NCI-H146 treated with DMSO at 0.1 percent for 48 hours (cell line): ENCODE results near the gene GPR32.
A peak's percentile ranks its signal among the peaks of the same experiment; 100 is the strongest.
"Not testable (repeated sequence)": the region's sequence is repeated elsewhere in the genome, so short reads cannot be mapped to it uniquely, and the experiment has no call there.

ENCODE experiments used
- DNase-seq: peaks from one replicate; lab custom pipeline; 2025; ENCODE audit not compliant: unreplicated experiment; lab: John Stamatoyannopoulos, UW

GPR32 gene

DNA sequence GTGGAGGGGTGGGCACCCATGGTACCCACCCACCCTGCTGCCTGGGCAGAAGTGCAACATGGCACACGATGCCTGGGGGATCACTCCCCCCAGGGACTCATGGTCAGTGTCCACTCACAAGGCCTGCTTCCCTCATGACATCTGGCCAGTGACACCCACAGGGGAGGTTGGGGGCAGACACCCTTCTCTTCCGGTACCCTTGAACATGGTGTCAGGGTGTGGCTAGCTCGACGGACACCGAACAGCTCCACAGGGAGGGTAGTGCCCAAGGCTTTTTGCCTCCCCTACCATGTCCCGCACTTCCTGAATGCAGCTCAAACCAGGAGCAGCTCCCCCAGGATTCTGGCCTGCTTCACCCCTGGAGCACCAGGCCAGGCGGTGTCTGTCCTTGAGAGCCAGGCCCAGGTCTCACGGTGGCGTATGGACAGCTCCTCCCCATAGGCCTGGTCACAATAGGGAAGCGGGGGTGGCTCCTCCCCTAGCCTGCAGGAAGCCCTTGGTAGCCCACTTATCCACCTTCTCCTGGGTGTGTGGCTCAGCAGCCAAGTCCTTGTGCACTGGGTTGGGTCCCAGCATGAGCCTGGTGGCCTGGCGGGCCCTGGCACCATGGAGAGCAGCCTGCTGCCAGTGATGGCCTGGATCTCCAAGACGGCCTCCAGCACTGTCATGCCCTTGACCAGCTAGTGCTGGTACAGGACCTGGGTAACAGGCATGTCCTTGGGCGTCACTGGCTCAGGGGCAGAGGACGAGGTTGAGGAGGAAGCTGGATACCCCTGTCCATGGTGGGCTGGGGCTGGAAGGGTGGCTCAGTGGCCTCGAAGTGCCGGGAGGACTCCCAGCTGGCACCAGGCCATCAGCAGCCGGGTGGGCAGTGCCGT is 27.8 kb downstream of the GPR32 start:
- DNase-seq = no peak

DNA sequence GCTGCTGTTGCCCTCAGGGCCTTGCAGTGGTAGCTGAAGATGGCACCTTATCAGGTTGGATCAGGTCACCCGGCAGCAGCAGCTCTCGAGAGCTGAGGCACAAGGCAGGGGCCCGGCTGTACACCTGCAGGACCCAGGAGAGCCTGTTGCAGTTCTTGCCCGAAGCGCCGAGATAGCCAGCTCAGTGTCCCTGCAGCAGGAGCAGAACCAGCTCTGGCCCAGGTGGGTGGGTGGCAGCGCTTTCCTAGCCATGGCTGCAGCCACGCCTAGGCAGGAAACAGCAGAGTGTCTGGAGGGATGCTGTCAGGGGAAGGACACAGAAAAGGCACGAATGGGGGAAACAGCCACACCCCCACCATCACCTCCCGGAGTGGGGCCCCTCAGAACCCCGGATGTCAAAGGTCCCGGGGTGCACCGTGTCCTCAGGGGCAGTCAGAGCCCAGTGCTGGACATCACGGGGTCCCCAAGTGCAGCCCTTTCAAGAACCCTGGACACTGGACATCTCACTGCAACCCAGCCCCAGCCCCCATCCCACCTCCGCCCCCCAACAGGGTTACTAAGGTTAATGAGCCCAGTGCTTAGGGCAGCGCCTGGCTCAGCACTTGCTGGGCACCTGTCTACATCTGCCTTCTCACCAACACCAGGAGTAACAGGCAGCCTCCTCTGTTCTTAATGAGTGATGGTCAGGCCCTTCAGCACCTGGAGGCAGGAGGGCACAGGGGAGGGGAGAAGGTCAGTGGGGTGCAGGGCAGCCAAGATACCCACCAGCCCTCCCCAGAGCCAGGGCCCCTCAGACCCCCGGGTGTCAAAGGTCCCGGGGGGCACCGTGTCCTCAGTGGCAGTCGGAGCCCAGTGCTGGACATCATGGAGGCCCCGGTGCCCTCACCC is 28.6 kb downstream of the GPR32 start:
- DNase-seq = no peak

DNA sequence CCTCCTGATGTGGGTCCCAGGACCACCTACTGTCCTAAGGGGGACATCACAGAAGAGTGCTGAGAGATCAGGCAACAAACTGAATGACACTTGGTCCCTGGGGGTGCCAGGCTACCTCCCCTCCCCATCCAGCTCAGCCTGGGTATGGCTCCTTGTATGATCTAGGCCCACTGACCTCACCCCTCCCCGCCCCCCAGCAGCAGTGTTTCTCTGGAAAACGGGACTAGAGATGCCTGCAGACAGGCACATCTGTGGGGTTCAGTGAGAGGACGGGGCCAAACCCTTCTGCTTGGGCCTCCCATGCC is 29.2 kb downstream of the GPR32 start:
- DNase-seq = no peak

DNA sequence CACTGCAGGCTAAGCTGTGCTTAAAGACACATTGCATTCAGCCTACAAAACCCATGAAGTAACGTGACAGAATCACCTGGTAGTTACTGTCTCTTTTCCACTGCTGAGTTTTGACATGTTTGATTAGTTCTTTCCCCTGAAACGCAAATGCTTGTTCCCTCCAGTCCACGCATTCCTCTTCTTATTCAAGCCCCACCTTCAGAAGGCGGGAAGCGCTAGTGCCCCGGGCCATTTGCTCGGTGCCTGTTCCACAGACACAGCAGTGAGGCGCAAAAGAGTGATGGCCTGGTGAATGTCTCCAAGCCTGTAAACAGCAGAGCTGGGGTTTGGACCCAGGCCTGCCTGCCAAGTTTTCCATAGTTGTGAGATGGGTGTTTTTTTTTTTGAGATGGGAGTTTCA is 30.8 kb downstream of the GPR32 start:
- DNase-seq = no peak

DNA sequence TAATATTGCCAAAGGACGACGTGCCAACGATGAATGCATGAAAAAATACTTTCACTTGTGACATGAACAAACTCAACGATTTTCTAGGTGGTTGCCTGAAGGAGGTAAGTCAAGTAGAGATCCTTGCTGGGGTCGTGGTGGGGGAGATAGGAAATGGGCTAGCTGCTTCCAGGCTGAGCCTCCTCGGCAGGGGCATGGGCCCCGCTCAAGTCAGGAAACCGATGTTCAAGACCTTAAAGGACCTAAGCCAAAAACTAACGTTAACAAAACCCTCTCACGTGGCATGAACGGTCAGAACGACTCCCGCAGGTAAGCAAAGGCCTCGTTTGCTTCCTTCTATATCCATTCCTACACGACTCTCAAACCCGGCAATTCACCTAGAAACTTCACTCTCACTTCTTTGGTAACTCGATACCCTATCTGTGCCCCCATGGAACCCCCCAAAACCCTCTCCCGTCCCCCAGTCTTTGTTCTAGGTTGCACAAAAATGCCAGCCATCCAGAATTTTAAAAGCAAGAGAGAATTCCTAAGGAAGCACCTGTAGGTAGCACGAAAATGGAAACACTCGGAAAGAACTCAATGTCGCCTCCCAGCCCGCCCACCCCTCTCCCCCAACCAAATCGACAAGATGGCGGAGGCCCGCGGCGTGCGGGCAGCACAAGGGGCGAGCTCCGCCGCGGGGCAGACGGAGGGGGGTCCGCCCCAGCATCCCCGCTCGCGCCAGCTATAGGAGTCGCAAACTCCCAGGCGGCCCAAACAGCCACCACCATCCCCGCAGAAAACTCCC is 33.6 kb downstream of the GPR32 start:
- peak; percentile 38 for DNase-seq

DNA sequence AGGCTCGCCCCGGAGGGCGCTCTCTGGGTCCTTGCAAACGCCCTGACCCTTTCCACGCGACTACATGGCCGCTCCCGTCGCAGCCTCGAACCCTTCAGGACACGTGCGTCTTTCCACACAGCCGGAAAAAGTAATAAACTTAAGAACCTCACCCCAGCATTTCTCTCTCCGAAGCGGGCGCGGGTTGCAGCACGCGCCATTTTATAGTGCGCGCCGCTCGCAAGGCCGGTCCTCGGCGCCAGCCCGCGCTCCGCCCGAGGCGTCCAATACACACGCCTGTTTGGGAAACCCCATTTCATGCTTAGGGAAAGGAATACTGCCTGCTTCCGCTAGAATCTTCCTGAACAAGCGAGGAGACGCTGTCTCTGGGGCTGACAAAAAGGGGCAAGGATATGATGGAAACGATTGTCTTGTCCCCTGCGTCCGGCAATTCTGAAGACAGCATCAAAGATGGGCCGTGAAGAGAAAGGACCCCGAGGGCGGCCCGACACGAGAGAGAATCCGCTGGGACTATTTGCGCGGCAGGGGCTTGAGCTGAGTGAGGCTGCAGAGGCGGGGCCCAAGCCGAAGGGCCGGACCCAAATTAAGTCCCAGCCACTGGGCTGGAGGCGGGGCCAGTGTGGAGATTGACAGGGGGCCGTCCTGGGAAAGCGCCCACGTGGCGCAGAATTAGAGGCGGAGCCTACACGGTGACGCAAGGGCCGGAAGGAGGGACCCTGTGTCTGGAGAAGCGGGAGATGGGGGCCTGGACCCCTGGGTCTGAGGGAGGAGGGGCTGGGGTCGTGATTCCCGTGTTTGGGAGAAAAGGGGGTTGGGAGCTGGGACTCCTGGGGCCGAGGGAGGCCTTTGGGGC is 34.4 kb downstream of the GPR32 start:
- DNase-seq = peak; percentile 97

DNA sequence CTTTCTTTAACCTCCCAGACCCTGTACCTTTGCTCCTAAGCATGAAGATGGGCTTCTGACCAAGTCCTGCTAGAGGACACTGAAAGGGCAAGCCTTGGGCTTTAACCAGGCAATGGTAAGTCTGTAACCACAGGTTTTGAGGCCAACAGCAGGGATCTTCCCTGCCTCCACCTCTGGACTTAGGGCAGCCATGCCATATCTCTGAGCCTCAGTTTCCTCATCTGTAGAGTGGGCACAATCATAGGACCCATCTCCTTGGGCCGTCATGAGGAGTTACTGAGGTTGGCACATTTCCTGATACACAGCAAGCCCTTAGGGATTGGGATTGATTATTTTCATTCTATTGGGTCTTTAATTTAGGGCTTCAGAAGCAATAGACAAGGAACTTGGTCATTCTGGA is 38.6 kb downstream of the GPR32 start:
- no peak for DNase-seq

DNA sequence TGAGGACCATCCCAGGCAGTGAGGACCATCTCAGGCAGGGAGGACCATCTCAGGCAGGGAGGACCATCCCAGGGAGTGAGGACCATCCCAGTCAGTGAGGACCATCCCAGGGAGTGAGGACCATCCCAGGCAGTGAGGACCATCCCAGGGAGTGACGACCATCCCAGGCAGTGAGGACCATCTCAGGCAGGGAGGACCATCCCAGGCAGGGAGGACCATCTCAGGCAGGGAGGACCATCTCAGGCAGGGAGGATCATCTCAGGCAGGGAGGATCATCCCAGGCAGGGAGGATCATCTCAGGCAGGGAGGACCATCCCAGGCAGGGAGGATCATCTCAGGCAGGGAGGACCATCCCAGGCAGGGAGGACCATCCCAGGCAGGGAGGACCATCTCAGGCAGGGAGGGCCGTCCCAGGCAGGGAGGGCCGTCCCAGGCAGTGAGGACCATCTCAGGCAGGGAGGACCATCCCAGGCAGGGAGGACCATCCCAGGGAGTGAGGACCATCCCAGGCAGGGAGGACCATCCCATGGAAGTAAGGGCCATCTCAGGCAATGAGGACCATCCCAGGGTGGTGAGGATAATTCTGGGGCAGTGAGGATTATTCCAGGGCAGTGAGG is 41.5 kb downstream of the GPR32 start:
- DNase-seq = not testable (repeated sequence)

DNA sequence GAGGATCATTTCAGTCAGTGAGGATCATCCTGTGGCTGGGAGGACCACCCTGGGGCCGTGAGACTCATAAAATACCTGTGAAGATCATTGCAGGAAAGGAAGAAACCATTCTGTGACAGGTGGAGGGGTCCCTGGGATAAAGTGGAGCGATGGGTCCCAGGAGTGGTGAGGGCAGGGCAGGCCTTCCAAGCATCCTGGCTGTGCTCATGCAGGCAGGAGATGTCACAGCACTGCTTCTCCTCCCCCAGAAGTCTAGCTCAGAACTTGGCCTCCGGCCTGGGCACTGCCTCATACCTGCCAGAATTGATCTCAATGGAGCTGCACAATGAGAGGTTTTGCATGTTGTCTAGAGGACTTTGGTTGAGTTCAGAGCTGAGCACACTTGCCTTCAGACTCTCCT is 42.2 kb downstream of the GPR32 start:
- DNase-seq = no peak

DNA sequence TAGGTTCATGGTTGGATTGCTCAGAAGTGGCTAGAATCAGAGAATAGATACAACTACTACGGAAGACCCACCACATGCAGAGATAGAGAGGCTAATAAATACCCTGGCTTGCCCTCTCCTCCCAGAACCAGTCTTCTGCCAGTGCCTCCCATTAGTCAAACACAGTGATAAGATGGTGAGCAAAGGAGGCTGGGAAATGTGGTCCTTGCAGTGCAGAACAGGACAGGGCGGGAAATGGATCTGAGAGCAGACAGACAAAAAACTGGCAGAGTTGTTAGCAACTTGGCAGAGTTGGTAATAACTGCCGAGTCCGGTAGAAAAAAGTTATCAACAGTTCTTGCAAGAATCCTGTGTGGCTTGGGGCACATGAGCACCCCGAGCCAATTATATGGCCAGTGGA is 44.6 kb downstream of the GPR32 start:
- DNase-seq = no peak

DNA sequence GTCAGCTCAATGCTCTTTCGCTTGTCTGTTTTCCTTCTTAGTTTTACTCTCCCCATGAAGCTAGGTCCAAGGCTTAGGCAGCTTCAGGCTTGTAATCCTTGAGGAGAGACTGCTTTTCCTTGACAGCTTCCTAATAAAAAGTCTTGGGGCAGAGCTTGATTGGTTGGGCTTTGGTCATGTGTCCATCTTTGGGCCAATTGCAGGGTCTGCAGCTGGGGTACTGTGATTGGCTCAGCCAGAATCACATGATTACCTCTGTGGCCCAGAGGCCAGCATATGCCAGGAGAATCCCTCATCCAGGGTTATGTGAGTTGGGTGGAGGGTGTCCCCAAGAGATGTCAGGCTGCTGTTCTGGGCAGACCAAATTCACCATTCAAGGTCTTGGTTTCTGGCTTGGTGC is 45.2 kb downstream of the GPR32 start:
- DNase-seq = no peak

DNA sequence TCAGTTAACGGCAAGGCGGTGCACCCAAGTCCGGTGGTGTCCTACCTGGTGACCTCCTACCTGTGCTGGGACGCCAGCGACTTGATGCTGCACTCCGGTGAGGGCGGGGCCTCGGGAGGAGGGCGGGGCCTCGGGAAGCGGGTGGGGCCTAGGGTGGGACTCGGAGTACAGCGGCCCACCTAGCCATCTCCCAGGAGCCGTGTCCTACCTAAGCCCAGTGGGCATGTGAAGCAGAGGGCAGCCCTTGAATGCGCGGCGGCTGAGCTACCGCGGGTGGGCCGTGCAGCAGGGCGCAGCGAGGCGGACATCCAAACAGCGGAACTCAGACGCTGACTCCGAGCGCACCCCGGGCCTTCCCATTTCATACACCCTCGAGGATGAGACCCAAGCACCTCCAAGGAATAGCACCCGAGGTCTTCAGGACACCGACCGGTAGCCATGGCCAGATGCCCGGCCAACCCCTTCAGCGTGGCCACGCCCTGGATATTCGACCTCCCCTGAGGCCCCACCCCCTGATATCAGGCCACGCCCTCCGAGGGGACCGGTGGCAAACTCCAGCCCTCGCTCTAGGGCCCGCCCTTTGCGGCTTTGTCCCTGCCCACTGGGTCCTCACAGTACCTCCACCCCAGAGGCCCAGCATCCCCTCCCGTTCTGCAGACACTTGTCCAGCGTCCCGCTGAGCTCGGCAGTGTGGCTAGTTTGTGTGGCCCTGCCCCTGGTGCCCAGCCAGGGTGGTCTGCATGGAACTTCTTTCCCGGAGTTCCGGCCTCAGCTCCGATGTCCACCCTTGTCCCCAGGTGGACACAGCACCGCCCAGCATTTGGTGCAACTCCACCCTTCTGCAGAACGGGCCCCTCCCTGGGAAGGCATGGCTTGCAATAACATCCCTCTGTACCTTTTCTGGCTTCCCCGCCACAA is 47.9 kb downstream of the GPR32 start:
- peak; percentile 88 for DNase-seq

DNA sequence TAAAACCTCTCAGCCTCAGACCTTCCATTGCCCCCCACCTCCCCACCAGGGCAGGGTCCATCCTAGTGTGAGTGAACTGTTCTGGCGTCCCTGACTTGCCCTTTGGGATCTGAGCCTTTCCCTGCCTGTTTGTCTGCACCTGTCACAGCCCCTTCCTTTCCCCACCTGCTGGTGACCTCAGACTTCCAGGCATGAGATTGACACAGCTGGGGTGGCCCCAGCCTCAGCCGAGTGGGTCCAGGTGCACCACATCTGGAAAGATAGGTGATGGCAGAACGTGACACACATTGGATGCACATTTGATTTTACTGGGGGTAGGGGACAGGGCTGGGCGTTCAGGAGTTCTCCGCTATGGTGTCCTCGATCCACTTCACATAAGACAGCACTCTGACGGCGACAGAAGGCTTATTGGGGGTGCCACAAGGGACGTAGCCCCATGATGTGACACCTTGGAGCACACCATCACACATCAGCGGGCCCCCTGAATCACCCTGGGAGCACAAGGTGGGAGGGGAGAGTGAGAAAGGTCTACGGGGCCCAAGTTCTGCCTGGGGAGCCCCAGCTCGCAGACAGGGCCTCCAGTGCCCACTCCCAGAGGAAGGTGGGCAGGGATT is 48.7 kb downstream of the GPR32 start:
- DNase-seq = peak; percentile 61

DNA sequence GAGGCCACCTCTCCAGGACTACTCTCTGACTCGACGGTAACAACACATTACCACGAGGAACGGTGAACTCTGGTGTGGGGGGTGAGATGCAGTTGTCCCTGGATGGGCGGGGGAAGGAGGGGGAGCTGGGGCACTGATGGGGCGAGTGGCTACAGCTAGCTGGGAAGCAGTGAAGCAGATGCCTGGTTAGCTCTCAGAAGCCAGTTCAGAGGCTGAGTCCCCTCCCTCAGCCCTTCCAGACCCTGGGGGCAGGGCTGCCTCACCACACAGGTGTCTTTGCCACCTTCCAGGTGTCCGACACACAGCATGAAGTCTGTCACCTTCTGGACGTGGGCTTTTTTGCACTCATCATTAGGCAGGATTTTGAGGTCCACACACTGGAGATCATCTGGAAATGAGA is 49.4 kb downstream of the GPR32 start:
- DNase-seq = no peak

DNA sequence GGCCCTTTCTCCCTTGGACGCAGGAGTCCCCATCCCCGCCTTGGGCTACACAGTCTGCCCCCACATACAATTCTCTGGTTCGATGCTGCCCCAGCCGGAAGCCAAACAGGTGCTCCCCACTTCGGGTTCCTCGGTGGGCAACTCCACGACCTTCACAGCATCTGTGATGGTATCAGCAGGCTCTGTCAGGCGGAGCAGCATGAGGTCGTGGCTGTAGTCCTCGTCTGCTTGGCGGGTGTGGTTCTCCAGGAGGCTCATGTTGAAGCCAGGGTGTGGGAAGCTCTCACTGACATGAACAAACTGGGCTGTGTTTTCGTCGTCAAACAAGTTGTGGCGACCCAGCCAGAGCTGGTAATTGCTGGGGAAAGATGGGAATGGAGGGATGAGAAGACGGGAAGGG is 49.8 kb downstream of the GPR32 start:
- no peak for DNase-seq

DNA sequence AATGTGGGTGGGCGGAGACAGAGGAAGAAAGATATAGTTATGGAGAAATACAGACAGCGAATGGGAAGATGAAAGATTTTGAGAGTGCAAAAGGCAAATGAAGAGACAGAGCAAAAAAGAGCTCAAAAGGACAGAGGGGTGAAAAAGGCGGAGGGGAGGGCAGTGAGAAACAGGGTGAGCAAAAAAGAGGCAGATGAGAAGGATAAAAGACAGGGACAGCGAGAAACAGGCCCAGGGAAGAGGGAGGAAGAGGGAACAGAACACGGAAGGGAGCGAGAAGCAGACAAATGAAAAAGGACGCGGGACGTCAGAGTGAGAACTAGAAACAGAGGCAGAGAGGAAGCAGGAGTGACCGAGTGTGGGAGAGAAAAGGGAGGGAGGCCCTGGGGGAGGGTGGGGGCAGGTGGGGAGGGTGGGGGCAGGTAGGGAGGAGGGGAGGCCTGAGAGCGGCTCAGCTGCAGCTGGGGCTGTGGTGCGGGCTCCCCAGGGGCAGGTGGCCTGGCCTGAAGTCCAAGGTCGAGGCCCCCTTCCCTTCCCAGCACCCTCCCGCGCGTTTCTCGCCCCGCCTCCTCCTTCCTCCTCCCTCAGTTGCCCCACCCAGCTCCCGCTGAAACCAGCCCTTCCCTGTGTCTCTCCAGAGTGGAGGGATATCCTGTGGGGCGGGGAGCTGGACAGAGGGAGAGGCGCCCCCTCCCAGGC is 50.4 kb downstream of the GPR32 start:
- DNase-seq = no peak

DNA sequence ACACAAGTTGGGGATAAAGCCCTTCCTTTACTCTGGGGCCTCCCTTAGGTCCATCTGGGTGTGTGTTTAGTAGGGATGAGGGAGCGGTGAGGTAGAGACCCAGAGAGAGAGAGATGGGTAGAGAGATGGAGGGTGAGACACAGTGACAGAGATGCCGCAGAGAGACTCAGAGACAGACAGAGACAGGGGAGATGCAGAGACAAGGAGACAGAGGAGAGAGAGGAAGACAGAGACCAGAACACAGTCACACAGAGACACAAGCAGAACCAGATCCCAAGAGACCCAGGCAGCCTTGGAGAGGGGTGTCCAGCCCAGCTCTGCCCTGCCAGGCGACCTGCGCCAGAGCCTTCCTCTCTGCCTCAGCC is 51.0 kb downstream of the GPR32 start:
- DNase-seq = no peak
